Measurements from ENCODE around the gene DNAH9.
A peak's percentile ranks its signal among the peaks of the same experiment; 100 is the strongest.

DNA sequence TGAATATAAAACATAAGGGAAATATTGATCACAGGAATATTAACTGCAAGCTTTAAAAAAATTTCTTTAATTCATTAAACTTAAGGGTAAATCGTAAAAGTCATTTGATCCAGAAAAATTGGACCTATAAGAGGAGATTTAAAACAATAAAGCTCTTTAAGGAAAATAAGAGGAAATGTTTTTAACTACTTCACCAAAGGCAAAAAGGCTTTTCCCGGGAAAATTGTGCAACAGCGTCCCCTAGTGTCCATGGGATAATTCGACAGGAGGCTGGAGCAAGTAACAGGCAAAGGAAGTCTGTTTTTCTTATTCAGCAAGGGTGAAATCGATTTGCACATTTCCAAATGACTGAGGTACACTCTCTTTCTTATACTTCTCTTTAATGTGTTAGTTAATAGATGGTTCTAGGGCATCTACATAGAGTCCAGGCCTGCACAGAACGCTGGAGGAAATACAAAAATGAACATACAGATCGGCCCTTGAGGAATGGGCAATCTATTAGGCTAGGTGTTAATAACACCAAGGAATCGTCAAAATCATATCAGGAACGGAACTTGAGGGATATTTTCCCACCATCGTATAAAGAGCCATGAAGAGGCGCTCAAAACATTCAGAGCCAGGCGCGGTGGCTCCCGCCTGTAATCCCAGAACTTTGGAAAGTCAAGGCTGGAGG is 337.6 kb downstream of the DNAH9 start:
- TF ChIP-seq, protein P1, sequence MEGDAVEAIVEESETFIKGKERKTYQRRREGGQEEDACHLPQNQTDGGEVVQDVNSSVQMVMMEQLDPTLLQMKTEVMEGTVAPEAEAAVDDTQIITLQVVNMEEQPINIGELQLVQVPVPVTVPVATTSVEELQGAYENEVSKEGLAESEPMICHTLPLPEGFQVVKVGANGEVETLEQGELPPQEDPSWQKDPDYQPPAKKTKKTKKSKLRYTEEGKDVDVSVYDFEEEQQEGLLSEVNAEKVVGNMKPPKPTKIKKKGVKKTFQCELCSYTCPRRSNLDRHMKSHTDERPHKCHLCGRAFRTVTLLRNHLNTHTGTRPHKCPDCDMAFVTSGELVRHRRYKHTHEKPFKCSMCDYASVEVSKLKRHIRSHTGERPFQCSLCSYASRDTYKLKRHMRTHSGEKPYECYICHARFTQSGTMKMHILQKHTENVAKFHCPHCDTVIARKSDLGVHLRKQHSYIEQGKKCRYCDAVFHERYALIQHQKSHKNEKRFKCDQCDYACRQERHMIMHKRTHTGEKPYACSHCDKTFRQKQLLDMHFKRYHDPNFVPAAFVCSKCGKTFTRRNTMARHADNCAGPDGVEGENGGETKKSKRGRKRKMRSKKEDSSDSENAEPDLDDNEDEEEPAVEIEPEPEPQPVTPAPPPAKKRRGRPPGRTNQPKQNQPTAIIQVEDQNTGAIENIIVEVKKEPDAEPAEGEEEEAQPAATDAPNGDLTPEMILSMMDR (IDR thresholded peaks at IDR 0.05): peak; percentile 94
- TF ChIP-seq RAD21 (conservative IDR thresholded peaks at IDR 0.05 in 1 of 2, IDR thresholded peaks at IDR 0.05 in 1 of 2) (peak; percentile 84 to 95), JUNB (IDR thresholded peaks at IDR 0.05) (no peak), CBX2 (IDR thresholded peaks at IDR 0.05; ENCODE audit: borderline replicate concordance, low read depth) (no peak), POLR2A (IDR thresholded peaks at IDR 0.05; ENCODE audit: low read length) (no peak), KDM1A (IDR thresholded peaks at IDR 0.05; ENCODE audit: low read depth) (no peak)
- TF ChIP-seq, protein P2, sequence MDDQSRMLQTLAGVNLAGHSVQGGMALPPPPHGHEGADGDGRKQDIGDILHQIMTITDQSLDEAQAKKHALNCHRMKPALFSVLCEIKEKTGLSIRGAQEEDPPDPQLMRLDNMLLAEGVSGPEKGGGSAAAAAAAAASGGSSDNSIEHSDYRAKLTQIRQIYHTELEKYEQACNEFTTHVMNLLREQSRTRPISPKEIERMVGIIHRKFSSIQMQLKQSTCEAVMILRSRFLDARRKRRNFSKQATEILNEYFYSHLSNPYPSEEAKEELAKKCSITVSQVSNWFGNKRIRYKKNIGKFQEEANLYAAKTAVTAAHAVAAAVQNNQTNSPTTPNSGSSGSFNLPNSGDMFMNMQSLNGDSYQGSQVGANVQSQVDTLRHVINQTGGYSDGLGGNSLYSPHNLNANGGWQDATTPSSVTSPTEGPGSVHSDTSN (IDR thresholded peaks at IDR 0.05): no peak
